Testis (tissue), 2 donors: ENCODE measurements around the gene GABRB1.

Source experiments
- POLR2A ChIP-seq: fragments of 450-650 bp; IDR thresholded peaks from one replicate; pipeline ENCODE4 v1.6.1; 2017; ENCODE audit warnings: antibody characterized with exemption, mild to moderate bottlenecking, moderate library complexity
- TF ChIP-seq, protein P1 (sequence below), 3 experiments: fragments of 450-650 bp in 2 of 3; fragments of 200-600 bp in 1 of 3; sonication (generic) in 1 of 3; IDR thresholded peaks; one replicate each; pipeline ENCODE4 v1.5.1; 2016 to 2019; ENCODE audit warnings: antibody characterized with exemption in 3 of 3, mild to moderate bottlenecking in 2 of 3, moderate library complexity in 1 of 3

- TF ChIP-seq, protein P1, sequence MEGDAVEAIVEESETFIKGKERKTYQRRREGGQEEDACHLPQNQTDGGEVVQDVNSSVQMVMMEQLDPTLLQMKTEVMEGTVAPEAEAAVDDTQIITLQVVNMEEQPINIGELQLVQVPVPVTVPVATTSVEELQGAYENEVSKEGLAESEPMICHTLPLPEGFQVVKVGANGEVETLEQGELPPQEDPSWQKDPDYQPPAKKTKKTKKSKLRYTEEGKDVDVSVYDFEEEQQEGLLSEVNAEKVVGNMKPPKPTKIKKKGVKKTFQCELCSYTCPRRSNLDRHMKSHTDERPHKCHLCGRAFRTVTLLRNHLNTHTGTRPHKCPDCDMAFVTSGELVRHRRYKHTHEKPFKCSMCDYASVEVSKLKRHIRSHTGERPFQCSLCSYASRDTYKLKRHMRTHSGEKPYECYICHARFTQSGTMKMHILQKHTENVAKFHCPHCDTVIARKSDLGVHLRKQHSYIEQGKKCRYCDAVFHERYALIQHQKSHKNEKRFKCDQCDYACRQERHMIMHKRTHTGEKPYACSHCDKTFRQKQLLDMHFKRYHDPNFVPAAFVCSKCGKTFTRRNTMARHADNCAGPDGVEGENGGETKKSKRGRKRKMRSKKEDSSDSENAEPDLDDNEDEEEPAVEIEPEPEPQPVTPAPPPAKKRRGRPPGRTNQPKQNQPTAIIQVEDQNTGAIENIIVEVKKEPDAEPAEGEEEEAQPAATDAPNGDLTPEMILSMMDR (IDR thresholded peaks at IDR 0.05) = no peak
- no peak for TF ChIP-seq POLR2A
These were observed 44.6 kb downstream of the GABRB1 start for GRCh38 chr4:47075919-47076318.
